SU-DHL-6 (cell line): ENCODE data around the gene PARP1.
A peak's percentile ranks its signal among the peaks of the same experiment; 100 is the strongest.

Source experiments
- H2AFZ ChIP-seq: fragments of 200-600 bp; sonication (generic); 2 replicates; pipeline ENCODE4 v1.6.1; 2014; ENCODE audit warnings: low read depth, mild to moderate bottlenecking, moderate library complexity, mixed read lengths, antibody characterized with exemption, low read length; ENCODE audit not compliant: severe bottlenecking
- H3F3A ChIP-seq: fragments of 200-600 bp; shearing (Covaris generic); 2 replicates; pipeline ENCODE4 v1.6.0; 2016; ENCODE audit warnings: antibody characterized with exemption, mild to moderate bottlenecking; ENCODE audit not compliant: insufficient read depth
- H3K27ac ChIP-seq: fragments of 200-600 bp; sonication (generic); 2 replicates; pipeline ENCODE4 v1.5.1; 2016; ENCODE audit warnings: low read depth, mild to moderate bottlenecking, low read length, moderate library complexity, mixed read lengths
- H3K27me3 ChIP-seq: fragments of 200-600 bp; sonication (generic), shearing (Covaris generic); 2 replicates; pipeline ENCODE4 v1.6.0; 2014; ENCODE audit warnings: mild to moderate bottlenecking, low read length
- H3K36me3 ChIP-seq: fragments of 200-600 bp; sonication (generic); 2 replicates; pipeline ENCODE4 v1.6.1; 2014; ENCODE audit warnings: mild to moderate bottlenecking, low read length, mixed read lengths
- H3K4me2 ChIP-seq: fragments of 300-600, 200-600 bp; shearing (Covaris generic), sonication (generic); 2 replicates; pipeline ENCODE4 v1.6.0; 2014; ENCODE audit warnings: low read length, low read depth, mild to moderate bottlenecking; ENCODE audit not compliant: poor library complexity, severe bottlenecking
- H3K4me3 ChIP-seq: fragments of 200-600 bp; sonication (generic); 2 replicates; pipeline ENCODE4 v1.5.1; 2014; ENCODE audit warnings: antibody characterized with exemption, low read length, mild to moderate bottlenecking, mixed read lengths; ENCODE audit not compliant: insufficient read depth, poor library complexity, severe bottlenecking
- H3K79me2 ChIP-seq: fragments of 200-600 bp; sonication (generic); 2 replicates; pipeline ENCODE4 v1.6.1; 2014; ENCODE audit warnings: mild to moderate bottlenecking, low read length, moderate library complexity; ENCODE audit not compliant: insufficient read depth
- H3K9ac ChIP-seq: fragments of 200-600 bp; sonication (generic); 2 replicates; pipeline ENCODE4 v1.7.0; 2014; ENCODE audit warnings: mild to moderate bottlenecking, low read length
- H3K9me2 ChIP-seq: fragments of 200-600 bp; sonication (generic); replicated peaks from 2 replicates; pipeline ENCODE4 v1.6.1; 2014; ENCODE audit warnings: low read length; ENCODE audit not compliant: insufficient read depth
- H3K9me3 ChIP-seq: fragments of 200-600 bp; sonication (generic); 2 replicates; pipeline ENCODE4 v1.6.1; 2014; ENCODE audit warnings: low read length, mixed read lengths; ENCODE audit not compliant: insufficient read depth
- H4K20me1 ChIP-seq: fragments of 200-600 bp; sonication (generic); 2 replicates; pipeline ENCODE4 v1.6.1; 2014; ENCODE audit warnings: low read depth, mild to moderate bottlenecking, antibody characterized with exemption, low read length, moderate library complexity, mixed read lengths
- CTCF ChIP-seq: fragments of 200-600 bp; sonication (generic); IDR thresholded peaks from one replicate; pipeline ENCODE4 v1.5.1; 2017; ENCODE audit warnings: antibody characterized with exemption, mild to moderate bottlenecking, low read length, moderate library complexity; ENCODE audit not compliant: insufficient read depth, poor library complexity, severe bottlenecking
- EZH2phosphoT487 ChIP-seq: fragments of 200-600 bp; sonication (generic), shearing (Covaris generic); conservative IDR thresholded peaks from 2 replicates; pipeline ENCODE4 v1.6.1; 2018; ENCODE audit warnings: mild to moderate bottlenecking, antibody characterized with exemption, low read length, moderate library complexity, mixed read lengths

Gene PARP1

GRCh38 chr1:226404904-226405222 lies 3.0 kb downstream of the PARP1 start:
- Histone ChIP-seq H3K4me3 (peak overlapping the region; percentile 91), H3K9me2 (no peaks in the 10 kb centered on the region), H2AFZ (no peak overlapping the region), H3K79me2 (peaks cover 79% of the 10 kb centered on the region), H3K4me2 (peak overlapping the region; percentile 80), H3K27me3 (no peaks in the 10 kb centered on the region), H3K27ac (peak overlapping the region; percentile 89), H3K9ac (peak overlapping the region; percentile 78), H3K9me3 (no peaks in the 10 kb centered on the region), H3F3A (peaks cover 22% of the 10 kb centered on the region), H3K36me3 (peaks cover 19% of the 10 kb centered on the region), H4K20me1 (peaks cover 30% of the 10 kb centered on the region; the same call in 1 of the 2 replicates)
- no peak for TF ChIP-seq CTCF

GRCh38 chr1:226404063-226404903 lies 3.6 kb downstream of the PARP1 start:
- no peaks in the 10 kb centered on the region for H3K27me3 ChIP-seq
- H2AFZ ChIP-seq: no peak overlapping the region
- H3K9me3 ChIP-seq: no peaks in the 10 kb centered on the region
- peaks cover 22% of the 10 kb centered on the region for H3F3A ChIP-seq
- peak overlapping the region; percentile 91 for H3K4me3 ChIP-seq
- H3K9me2 ChIP-seq: no peaks in the 10 kb centered on the region
- H3K27ac ChIP-seq: peak overlapping the region; percentile 89; the same call in 1 of the 2 replicates
- no peak for TF ChIP-seq EZH2phosphoT487
- no peak for TF ChIP-seq CTCF
- peak overlapping the region; percentile 78 for H3K9ac ChIP-seq
- peaks cover 33% of the 10 kb centered on the region; the same call in 1 of the 2 replicates for H4K20me1 ChIP-seq
- H3K4me2 ChIP-seq: peak overlapping the region; percentile 80
- peaks cover 23% of the 10 kb centered on the region for H3K36me3 ChIP-seq
- peaks cover 85% of the 10 kb centered on the region for H3K79me2 ChIP-seq

- Histone ChIP-seq H4K20me1 (peaks cover 35% of the 10 kb centered on the region; the same call in 1 of the 2 replicates), H2AFZ (no peak overlapping the region), H3K4me3 (no peak overlapping the region), H3K27me3 (no peaks in the 10 kb centered on the region), H3F3A (peaks cover 22% of the 10 kb centered on the region), H3K36me3 (peaks cover 24% of the 10 kb centered on the region), H3K9me3 (no peaks in the 10 kb centered on the region), H3K9ac (no peak overlapping the region), H3K9me2 (no peaks in the 10 kb centered on the region), H3K79me2 (peaks cover 94% of the 10 kb centered on the region), H3K27ac (no peak overlapping the region), H3K4me2 (peak overlapping the region; percentile 80)
- TF ChIP-seq EZH2phosphoT487: no peak
- TF ChIP-seq CTCF: no peak
These were observed 4.5 kb downstream of the PARP1 start for GRCh38 chr1:226403201-226404034.
